Spleen (tissue), 7 donors: ENCODE results near the gene NDUFS3.

Experiments
- CTCF ChIP-seq, 11 experiments: fragments of 200-600 bp in 7 of 11; fragments of 450-650 bp in 4 of 11; sonication (generic) in 4 of 11; IDR thresholded peaks in 8 of 11; conservative IDR thresholded peaks in 3 of 11; 1 replicate in 7 of 11; 2 replicates in 4 of 11; pipeline versions ENCODE4 v1.4.0 to v1.8.0; 2016 to 2021; ENCODE audit warnings: antibody characterized with exemption in 11 of 11, inconsistent platforms in 4 of 11, mild to moderate bottlenecking in 1 of 11
- POLR2A ChIP-seq, 3 donors: fragments of 450-650 bp; IDR thresholded peaks; one replicate each; pipeline ENCODE4 v1.5.1; 2017; ENCODE audit warnings: antibody characterized with exemption in 3 of 3, mild to moderate bottlenecking in 1 of 3
- donor health status: DM: no; HTN: no; CAD: no; lungs with moderate emphysema.
- donor health status: DM: no; HTN: no; CAD: no.
- donor health status: DM: no; HTN: no; CAD: no.

- TF ChIP-seq CTCF (IDR thresholded peaks at IDR 0.05 in 8 of 11, conservative IDR thresholded peaks at IDR 0.05 in 3 of 11) = no peak
- no peak for TF ChIP-seq POLR2A (IDR thresholded peaks at IDR 0.05)
These were observed 52.6 kb downstream of the NDUFS3 start for GRCh38 chr11:47631473-47631872.
